Activated CD8-positive, alpha-beta T cell treated with anti-CD3 and anti-CD28 coated beads for 36 hours (primary cell): ENCODE data around the gene SPATA3. TPM values are rescaled to one million over a fixed set of nuclear protein-coding genes. Genes with fewer than 3 reads are reported as not detected.
"Not testable (repeated sequence)": the region's sequence is repeated elsewhere in the genome, so short reads cannot be mapped to it uniquely, and the experiment has no call there.

ENCODE experiments used
- ATAC-seq: fragments of 200-7000 bp; cut with Tn5 transposase; one replicate; pipeline ENCODE4 v1.10.0; 2021; ENCODE audit warnings: mild to moderate bottlenecking, moderate library complexity
- CTCF ChIA-PET: fragments of 350-600 bp; sonication (Branson Sonifier 250); formaldehyde crosslinking; loops from one replicate; lab custom pipeline; 2021; ENCODE audit warnings: antibody characterized with exemption; lab: Charles Lee
- POLR2A ChIA-PET: fragments of 350-600 bp; sonication (Branson Sonifier 250); formaldehyde crosslinking; loops from one replicate; lab custom pipeline; 2021; ENCODE audit warnings: antibody characterized with exemption; lab: Charles Lee
- DNase-seq: peaks from one replicate; pipeline ENCODE4 v3.0.0-alpha.2; 2020
- H3K27ac Mint-ChIP-seq: one replicate; pipeline ENCODE4 v1.8.0; 2021; ENCODE audit warnings: mild to moderate bottlenecking, mixed read lengths
- H3K27me3 Mint-ChIP-seq: one replicate; pipeline ENCODE4 v1.8.0; 2021; ENCODE audit warnings: mixed read lengths
- H3K36me3 Mint-ChIP-seq: one replicate; pipeline ENCODE4 v1.8.0; 2021; ENCODE audit warnings: low read depth, mixed read lengths
- H3K4me1 Mint-ChIP-seq: one replicate; pipeline ENCODE4 v1.8.0; 2021; ENCODE audit warnings: low read depth, mixed read lengths
- H3K4me3 Mint-ChIP-seq: one replicate; pipeline ENCODE4 v1.8.0; 2021; ENCODE audit warnings: mild to moderate bottlenecking, moderate library complexity, mixed read lengths
- H3K9me3 Mint-ChIP-seq: one replicate; pipeline ENCODE4 v1.8.0; 2021; ENCODE audit warnings: mixed read lengths
- intact Hi-C: fragments of 100-400 bp; cut with micrococcal nuclease; formaldehyde crosslinking; loops from one replicate; pipeline ENCODE4 v1.10.0; 2022
- total RNA-seq, 2 experiments: library from RNA; stranded (reverse); gene quantifications; one replicate each; pipeline ENCODE4 v1.2.3, GENCODE V29; 2021
- TF ChIP-seq, protein P1 (sequence below): fragments of 200-600 bp; IDR thresholded peaks from one replicate; pipeline ENCODE4 v1.8.0; 2022; ENCODE audit warnings: antibody characterized with exemption, mild to moderate bottlenecking

Gene SPATA3
- total RNA-seq, 2 experiments from 2014 or later, result 0.59 to 0.76 TPM

DNA sequence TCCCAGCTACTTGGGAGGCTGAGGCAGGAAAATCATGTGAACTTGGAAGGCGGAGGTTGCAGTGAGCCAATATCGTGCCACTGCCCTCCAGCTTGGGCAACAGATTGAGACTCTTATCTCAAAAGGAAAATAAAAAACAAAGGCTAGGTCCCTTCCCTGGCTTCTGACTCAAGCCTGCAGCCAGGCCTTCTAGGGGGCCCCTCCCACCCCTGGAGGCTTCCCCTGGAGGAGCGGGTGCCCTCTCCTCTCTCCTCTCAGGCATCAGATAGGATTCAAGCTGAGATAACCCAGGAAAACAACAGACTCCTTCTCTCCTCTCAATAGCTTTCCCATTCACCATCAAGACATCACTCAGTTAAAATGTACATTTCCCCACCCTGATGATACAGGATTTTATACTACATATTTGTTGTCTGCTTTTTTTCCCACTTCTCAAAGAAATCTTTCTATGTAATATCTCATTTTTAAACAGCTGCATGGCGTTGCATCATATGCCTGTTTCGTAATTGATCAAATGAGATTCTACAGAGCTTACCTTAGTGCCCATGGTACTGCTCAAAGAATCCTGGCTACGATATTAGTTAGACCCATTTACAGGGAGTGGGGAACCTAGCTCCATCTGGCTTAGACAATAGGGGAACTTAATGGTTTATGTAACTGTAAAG, 20.8 kb downstream of the SPATA3 start:
- H3K4me1 Mint-ChIP-seq, result no peaks in the 10 kb centered on the region
- H3K4me3 Mint-ChIP-seq, result no peak overlapping the region
- DNase-seq (no peak), ATAC-seq (no peak)
- no peaks in the 10 kb centered on the region for H3K36me3 Mint-ChIP-seq
- intact Hi-C loops, result no loop called here
- H3K27me3 Mint-ChIP-seq, result peaks cover 8% of the 10 kb centered on the region
- POLR2A ChIA-PET, result interaction anchor here (0.9 to 2.0 kb wide), 2 partner anchors 8 to 29 kb away, joined by 4 read pairs; no protein-coding TSS in a partner anchor
- H3K9me3 Mint-ChIP-seq, result no peaks in the 10 kb centered on the region
- no peak overlapping the region for H3K27ac Mint-ChIP-seq
- TF ChIP-seq, protein P1, sequence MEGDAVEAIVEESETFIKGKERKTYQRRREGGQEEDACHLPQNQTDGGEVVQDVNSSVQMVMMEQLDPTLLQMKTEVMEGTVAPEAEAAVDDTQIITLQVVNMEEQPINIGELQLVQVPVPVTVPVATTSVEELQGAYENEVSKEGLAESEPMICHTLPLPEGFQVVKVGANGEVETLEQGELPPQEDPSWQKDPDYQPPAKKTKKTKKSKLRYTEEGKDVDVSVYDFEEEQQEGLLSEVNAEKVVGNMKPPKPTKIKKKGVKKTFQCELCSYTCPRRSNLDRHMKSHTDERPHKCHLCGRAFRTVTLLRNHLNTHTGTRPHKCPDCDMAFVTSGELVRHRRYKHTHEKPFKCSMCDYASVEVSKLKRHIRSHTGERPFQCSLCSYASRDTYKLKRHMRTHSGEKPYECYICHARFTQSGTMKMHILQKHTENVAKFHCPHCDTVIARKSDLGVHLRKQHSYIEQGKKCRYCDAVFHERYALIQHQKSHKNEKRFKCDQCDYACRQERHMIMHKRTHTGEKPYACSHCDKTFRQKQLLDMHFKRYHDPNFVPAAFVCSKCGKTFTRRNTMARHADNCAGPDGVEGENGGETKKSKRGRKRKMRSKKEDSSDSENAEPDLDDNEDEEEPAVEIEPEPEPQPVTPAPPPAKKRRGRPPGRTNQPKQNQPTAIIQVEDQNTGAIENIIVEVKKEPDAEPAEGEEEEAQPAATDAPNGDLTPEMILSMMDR, result no peak
- CTCF ChIA-PET, result interaction anchor here (0.9 to 2.0 kb wide), 6 partner anchors 10 to 192 kb away, joined by 4 to 9 read pairs (median 6); no protein-coding TSS in a partner anchor

DNA sequence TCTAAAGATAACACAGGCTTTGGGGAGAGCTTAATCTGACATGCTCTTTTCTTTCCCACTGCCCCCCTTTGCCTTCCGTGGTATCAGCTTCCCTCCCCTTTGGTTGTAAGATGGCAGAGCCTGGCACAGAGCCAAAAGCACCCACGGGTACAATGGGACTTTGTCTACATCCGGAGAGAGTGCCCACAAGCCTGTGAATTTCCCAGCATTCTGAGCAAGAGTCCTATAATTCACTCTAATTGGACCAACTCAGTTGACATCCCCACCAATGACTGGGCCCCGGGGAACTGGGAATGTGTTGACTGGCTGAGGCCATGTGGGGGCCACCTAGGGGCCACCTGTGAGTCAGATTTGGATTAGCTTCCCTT, 21.3 kb downstream of the SPATA3 start:
- H3K9me3 Mint-ChIP-seq, result no peaks in the 10 kb centered on the region
- TF ChIP-seq, protein P1, result no peak
- peaks cover 8% of the 10 kb centered on the region for H3K27me3 Mint-ChIP-seq
- no peaks in the 10 kb centered on the region for H3K4me1 Mint-ChIP-seq
- no peak overlapping the region for H3K27ac Mint-ChIP-seq
- H3K4me3 Mint-ChIP-seq, result no peak overlapping the region
- intact Hi-C loops, result no loop called here
- peak; percentile 24 for ATAC-seq
- H3K36me3 Mint-ChIP-seq, result no peaks in the 10 kb centered on the region
- DNase-seq, result peak; percentile 26
- ChIA-PET POLR2A (interaction anchor here (0.8 to 2.0 kb wide), 3 partner anchors 9 to 399 kb away, joined by 3 to 4 read pairs (median 4); no protein-coding TSS in a partner anchor), CTCF (interaction anchor here (1.3 to 1.9 kb wide), 4 partner anchors 30 to 193 kb away, joined by 4 to 9 read pairs (median 6); no protein-coding TSS in a partner anchor)

DNA sequence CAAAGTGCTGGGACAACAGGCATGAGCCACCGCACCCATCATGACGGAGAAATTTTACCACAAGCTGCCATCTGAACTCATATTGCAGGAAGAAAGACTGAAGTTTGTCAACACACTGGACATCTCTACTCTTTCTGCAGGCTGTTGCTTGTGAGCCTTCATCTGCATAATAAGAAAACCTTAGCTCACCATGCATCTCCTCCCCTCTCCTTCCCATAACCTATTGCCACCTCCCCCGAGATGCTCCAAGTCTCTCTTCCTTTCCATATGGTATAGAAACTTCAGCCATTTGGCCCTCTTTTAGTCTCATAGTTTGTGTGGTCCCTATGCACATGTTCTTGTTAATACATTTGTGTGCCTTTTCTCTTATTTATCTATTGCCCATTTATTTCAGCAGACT, 22.3 kb downstream of the SPATA3 start:
- no peaks in the 10 kb centered on the region for H3K9me3 Mint-ChIP-seq
- peaks cover 5% of the 10 kb centered on the region for H3K27me3 Mint-ChIP-seq
- TF ChIP-seq, protein P1, result no peak
- no peaks in the 10 kb centered on the region for H3K36me3 Mint-ChIP-seq
- intact Hi-C loops, result no loop called here
- H3K27ac Mint-ChIP-seq, result no peak overlapping the region
- POLR2A ChIA-PET, result interaction anchor here (0.8 kb wide), 1 partner anchor 398 kb away, joined by 3 read pairs; no protein-coding TSS in a partner anchor
- DNase-seq, result no peak
- CTCF ChIA-PET, result interaction anchor here (0.9 to 1.9 kb wide), 2 partner anchors 35 to 113 kb away, joined by 3 to 9 read pairs; no protein-coding TSS in a partner anchor
- H3K4me1 Mint-ChIP-seq, result no peaks in the 10 kb centered on the region
- no peak overlapping the region for H3K4me3 Mint-ChIP-seq
- ATAC-seq, result no peak

DNA sequence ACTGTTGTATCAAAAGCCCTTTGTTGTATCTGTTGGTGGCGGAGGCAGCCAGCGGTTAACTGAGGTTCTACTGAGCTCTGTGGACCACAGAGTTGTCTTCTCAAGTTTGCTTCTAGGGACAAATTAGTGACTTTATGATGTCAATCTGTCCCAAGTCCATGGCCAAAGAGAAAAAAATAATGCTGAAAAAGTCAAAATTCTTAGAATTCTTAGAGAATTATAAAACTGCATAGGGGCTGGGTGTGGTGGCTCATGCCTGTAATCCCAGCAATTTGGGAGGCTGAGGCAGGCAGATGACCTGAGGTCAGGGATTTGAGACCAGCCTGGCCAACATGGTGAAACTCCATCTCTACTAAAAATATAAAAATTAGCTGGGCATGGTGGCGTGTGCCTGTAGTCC, 29.1 kb downstream of the SPATA3 start:
- intact Hi-C loops, result not testable (repeated sequence)

DNA sequence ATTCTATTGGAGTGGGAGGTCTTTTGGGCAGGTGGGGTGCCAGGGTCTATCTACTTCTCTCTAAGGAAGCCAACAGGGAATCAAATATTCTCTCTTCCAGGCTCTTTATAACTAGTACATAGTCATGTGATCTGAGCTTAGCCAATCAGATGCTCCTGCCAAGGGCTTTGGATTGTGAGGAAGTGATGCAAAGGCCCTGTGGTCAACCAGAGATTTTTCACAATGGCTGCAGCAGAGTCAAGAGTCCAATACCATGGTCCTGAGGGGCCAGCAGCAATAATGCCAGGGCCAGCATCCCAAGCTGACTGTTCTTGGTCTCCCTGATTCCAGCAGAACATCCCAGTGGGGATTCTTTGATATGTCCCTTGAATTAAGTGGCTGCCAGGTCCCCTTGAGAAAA, 33.0 kb downstream of the SPATA3 start:
- no peak overlapping the region for H3K27ac Mint-ChIP-seq
- intact Hi-C loops, result no loop called here
- H3K9me3 Mint-ChIP-seq, result no peaks in the 10 kb centered on the region
- ATAC-seq (no peak), DNase-seq (no peak)
- CTCF ChIA-PET, result interaction anchor here (1.5 kb wide), 1 partner anchor 14 kb away, joined by 3 read pairs; no protein-coding TSS in a partner anchor
- H3K4me1 Mint-ChIP-seq, result no peaks in the 10 kb centered on the region
- H3K36me3 Mint-ChIP-seq, result no peaks in the 10 kb centered on the region
- POLR2A ChIA-PET, result no interaction called here
- H3K27me3 Mint-ChIP-seq, result peaks cover 4% of the 10 kb centered on the region
- H3K4me3 Mint-ChIP-seq, result no peak overlapping the region
- TF ChIP-seq, protein P1, result no peak

More for the DNA sequence above, 29.1 kb downstream of the SPATA3 start:
- POLR2A ChIA-PET, H3K9me3 Mint-ChIP-seq, H3K36me3 Mint-ChIP-seq, H3K4me1 Mint-ChIP-seq, H3K4me3 Mint-ChIP-seq, DNase-seq, CTCF ChIA-PET, ATAC-seq, H3K27ac Mint-ChIP-seq, H3K27me3 Mint-ChIP-seq: not testable (repeated sequence)
